Astrocyte of the cerebellum (primary cell): Measurements from ENCODE around the gene DEGS1.

Experiments
- DNase-seq: peaks from one replicate; pipeline ENCODE4 v3.0.0-alpha.2; 2011; ENCODE audit warnings: low read depth
- H3K4me3 ChIP-seq: 2 replicates; pipeline ENCODE4 v1.5.1; 2011; ENCODE audit warnings: mild to moderate bottlenecking, low read depth, low read length, moderate library complexity
- in situ Hi-C: cut with HindIII; loops from 2 replicates; pipeline ENCODE4 v1.10.0; 2017; ENCODE audit warnings: low sequenced_read_pairs
- TF ChIP-seq, protein P1 (sequence below): IDR thresholded peaks from 2 replicates; pipeline ENCODE4 v1.5.1; 2012; ENCODE audit warnings: low read length, low read depth, moderate library complexity, mild to moderate bottlenecking; ENCODE audit errors: missing control alignments

Gene DEGS1

DNA sequence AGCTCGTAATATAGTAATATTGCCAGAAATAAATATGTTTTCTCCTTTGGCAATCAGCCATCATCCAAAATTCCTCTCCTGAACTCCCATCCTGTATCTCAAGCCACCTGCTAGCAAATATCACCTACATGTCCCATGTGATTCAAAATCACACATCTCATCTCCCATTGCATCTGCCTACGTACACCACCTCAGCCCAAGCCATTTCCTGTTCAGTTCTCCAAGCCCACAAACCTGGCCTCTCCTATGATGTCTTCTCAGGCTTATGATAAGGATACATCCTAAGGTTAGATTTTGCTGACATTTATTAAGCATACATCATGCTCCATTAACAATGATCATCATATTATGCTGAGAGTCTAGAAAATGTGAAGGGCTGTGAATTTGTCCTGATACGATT, 31.9 kb upstream of the DEGS1 start:
- in situ Hi-C loops: no loop called here
- H3K4me3 ChIP-seq: no peak overlapping the region
- TF ChIP-seq, protein P1, sequence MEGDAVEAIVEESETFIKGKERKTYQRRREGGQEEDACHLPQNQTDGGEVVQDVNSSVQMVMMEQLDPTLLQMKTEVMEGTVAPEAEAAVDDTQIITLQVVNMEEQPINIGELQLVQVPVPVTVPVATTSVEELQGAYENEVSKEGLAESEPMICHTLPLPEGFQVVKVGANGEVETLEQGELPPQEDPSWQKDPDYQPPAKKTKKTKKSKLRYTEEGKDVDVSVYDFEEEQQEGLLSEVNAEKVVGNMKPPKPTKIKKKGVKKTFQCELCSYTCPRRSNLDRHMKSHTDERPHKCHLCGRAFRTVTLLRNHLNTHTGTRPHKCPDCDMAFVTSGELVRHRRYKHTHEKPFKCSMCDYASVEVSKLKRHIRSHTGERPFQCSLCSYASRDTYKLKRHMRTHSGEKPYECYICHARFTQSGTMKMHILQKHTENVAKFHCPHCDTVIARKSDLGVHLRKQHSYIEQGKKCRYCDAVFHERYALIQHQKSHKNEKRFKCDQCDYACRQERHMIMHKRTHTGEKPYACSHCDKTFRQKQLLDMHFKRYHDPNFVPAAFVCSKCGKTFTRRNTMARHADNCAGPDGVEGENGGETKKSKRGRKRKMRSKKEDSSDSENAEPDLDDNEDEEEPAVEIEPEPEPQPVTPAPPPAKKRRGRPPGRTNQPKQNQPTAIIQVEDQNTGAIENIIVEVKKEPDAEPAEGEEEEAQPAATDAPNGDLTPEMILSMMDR: no peak
- DNase-seq: no peak

DNA sequence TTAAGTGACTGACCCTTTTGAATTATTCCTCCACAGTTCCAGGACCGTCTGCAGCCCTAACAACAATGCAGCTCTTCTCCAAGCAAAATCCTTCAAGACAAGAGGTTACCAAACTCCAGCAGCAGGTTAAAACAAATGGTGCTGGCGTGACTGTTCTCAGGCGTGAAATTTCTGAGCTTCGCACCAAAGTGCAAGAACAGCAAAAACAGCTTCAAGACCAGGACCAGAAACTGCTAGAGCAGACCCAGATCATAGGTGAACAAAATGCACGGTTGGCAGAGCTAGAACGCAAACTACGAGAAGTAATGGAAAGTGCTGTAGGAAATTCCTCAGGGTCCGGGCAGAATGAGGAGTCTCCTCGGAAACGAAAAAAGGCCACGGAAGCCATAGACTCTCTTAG, 25.7 kb upstream of the DEGS1 start:
- no peak overlapping the region for H3K4me3 ChIP-seq

DNA sequence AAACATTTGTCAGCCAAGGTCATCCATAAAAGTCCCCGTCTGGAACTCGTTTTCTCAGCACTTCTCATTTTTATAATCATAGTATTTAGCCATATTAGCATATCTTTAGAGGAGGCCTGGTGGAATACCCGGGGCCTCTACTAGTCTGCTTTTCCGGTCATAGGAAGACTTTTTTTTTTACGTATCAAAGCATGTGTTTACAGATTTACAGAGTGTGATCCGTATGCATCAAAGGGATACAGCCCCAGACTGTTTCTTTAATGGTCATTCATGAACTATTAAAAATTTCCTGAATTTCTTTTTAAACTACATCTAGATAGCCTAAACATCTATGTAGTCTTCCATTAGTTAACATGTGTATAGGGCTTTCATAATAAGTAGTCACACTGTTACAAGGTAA, 23.5 kb upstream of the DEGS1 start:
- TF ChIP-seq, protein P1: no peak
- no peak for DNase-seq
- in situ Hi-C loops: no loop called here
- no peak overlapping the region for H3K4me3 ChIP-seq

More for the DNA sequence above, 25.7 kb upstream of the DEGS1 start:
- no peak for DNase-seq
- TF ChIP-seq, protein P1: no peak
- in situ Hi-C loops: no loop called here

DNA sequence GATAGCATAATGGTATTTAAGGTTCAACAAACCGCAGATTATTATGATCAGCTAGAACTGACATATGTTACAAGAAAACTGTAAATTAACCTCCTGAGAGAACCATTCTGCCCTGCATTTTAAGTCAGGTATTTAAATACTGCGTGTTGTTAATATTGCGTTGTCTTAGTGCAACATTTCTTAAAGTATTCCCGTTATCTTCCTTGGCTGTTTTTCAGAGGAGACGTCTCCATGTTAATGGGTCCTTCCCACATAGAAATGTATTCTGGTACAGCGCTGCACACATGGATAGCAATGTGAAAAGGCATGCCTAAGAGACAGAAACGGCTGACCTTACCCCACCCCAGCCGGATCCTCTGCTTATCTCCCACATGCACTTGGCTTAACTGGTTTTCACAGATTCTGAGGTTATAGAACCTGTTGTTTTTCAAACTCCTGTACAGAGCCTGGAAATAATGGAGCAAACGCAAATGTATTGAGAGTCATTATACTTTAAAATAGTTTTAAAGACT, 22.8 kb upstream of the DEGS1 start:
- TF ChIP-seq, protein P1: no peak
- no peak overlapping the region for H3K4me3 ChIP-seq
- DNase-seq: no peak
- in situ Hi-C loops: no loop called here

DNA sequence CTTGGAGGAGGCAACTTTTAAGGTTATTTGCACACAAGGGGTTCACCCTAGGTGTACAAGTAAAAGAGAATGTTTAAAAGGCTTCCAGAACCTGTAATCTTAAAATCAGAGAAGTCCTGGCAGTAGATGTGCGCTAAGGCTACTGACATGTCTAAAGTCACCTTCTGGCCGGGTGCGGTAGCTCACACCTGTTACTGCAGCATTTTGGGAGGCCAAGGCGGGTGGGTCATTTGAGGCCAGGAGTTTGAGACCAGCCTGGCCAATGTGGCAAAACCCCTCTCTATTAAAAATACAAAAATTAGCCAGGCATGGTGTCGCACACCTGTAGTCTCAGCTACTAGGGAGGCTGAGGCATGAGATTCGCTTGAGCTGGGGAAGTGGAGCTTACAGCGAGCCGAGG, 20.3 kb upstream of the DEGS1 start:
- in situ Hi-C loops: no loop called here
- H3K4me3 ChIP-seq: no peak overlapping the region
- no peak for DNase-seq
- TF ChIP-seq, protein P1: no peak

DNA sequence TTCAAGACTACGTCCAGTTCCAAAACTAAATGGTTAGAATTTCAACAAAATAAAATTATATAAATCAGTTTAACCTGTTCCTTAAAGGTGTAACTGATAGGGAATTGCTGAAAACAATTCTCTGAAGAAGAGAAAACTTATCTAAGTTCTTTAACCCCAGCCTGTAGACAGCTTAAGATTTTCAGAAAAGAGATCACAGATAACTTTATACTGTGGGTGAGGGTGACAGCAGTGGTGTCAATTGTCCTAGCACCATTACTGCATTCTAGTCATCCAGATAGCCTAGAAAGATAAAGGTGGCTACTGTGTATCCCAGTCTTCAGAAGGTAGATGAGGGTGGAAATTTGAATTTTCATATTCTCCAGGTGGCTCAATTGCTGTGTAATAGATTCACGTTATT, 19.7 kb upstream of the DEGS1 start:
- no peak for DNase-seq
- in situ Hi-C loops: no loop called here
- TF ChIP-seq, protein P1: no peak
- H3K4me3 ChIP-seq: no peak overlapping the region
